Common myeloid progenitor, CD34-positive (primary cell): ENCODE results near the gene MTHFD2L.
A peak's percentile ranks its signal among the peaks of the same experiment; 100 is the strongest.

Experiments
- CTCF ChIA-PET: fragments of 350-600 bp; sonication (Branson Sonifier 250); formaldehyde crosslinking; loops from one replicate; lab custom pipeline; 2021; ENCODE audit warnings: antibody characterized with exemption; lab: Charles Lee
- POLR2A ChIA-PET: fragments of 350-600 bp; sonication (Branson Sonifier 250); formaldehyde crosslinking; loops from one replicate; lab custom pipeline; 2021; ENCODE audit warnings: antibody characterized with exemption; lab: Charles Lee
- DNase-seq, 3 donors: peaks; one replicate each; pipeline versions ENCODE4 v3.0.0 to v3.0.0-alpha.2; 2013
- H3K27ac ChIP-seq, 2 experiments: 1 replicate in 1 of 2; 2 replicates in 1 of 2; pipeline ENCODE4 v1.7.0; 2013; ENCODE audit warnings: inconsistent platforms in 2 of 2, low read length in 2 of 2, mild to moderate bottlenecking in 2 of 2, low read depth in 1 of 2, moderate library complexity in 1 of 2; ENCODE audit not compliant: severe bottlenecking in 2 of 2, insufficient read depth in 1 of 2, poor library complexity in 1 of 2
- H3K27me3 ChIP-seq, 5 experiments: replicated peaks in 2 of 5; 1 replicate in 3 of 5; 2 replicates in 2 of 5; pipeline versions ENCODE4 v1.6.1 to v1.7.0; 2013; ENCODE audit warnings: low read length in 4 of 5, mild to moderate bottlenecking in 2 of 5, moderate library complexity in 2 of 5, inconsistent platforms in 1 of 5; ENCODE audit not compliant: insufficient read depth in 5 of 5, control insufficient read depth in 4 of 5
- H3K36me3 ChIP-seq, 4 experiments: 1 replicate in 2 of 4; 2 replicates in 2 of 4; pipeline versions ENCODE4 v1.6.1 to v1.7.0; 2013; ENCODE audit warnings: low read length in 3 of 4, control low read depth in 1 of 4, mild to moderate bottlenecking in 1 of 4; ENCODE audit not compliant: control insufficient read depth in 4 of 4, insufficient read depth in 4 of 4
- H3K4me1 ChIP-seq, 4 experiments: 1 replicate in 3 of 4; 2 replicates in 1 of 4; pipeline versions ENCODE4 v1.6.1 to v1.7.1; 2013; ENCODE audit warnings: low read length in 3 of 4, mild to moderate bottlenecking in 3 of 4, control low read depth in 1 of 4, inconsistent platforms in 1 of 4, moderate library complexity in 1 of 4; ENCODE audit not compliant: control insufficient read depth in 4 of 4, insufficient read depth in 4 of 4; ENCODE audit errors: control extremely low read depth in 1 of 4
- H3K4me3 ChIP-seq, 7 experiments: 1 replicate in 4 of 7; 2 replicates in 3 of 7; pipeline versions ENCODE4 v1.5.1 to v1.7.0; 2013; ENCODE audit warnings: mild to moderate bottlenecking in 7 of 7, low read length in 6 of 7, moderate library complexity in 6 of 7, inconsistent platforms in 2 of 7, low read depth in 2 of 7, control low read depth in 1 of 7; ENCODE audit not compliant: insufficient read depth in 4 of 7, control insufficient read depth in 1 of 7; ENCODE audit errors: extremely low read depth in 1 of 7
- H3K9me3 ChIP-seq, 5 experiments: 1 replicate in 4 of 5; 2 replicates in 1 of 5; pipeline versions ENCODE4 v1.6.1 to v1.7.1; 2013; ENCODE audit warnings: low read length in 4 of 5, mild to moderate bottlenecking in 2 of 5, inconsistent platforms in 1 of 5, low read depth in 1 of 5, moderate library complexity in 1 of 5; ENCODE audit not compliant: control insufficient read depth in 4 of 5, insufficient read depth in 2 of 5; ENCODE audit errors: control extremely low read depth in 1 of 5
- WGBS: methylation state at CpG from one replicate; pipeline ENCODE4 v1.1.5; 2013; ENCODE audit not compliant: insufficient coverage; 5-methylcytosine and 5-hydroxymethylcytosine counted together

Gene MTHFD2L

GRCh38 chr4:74175379-74175778 lies 17.5 kb downstream of the MTHFD2L start:
- no peak for DNase-seq
- no CpG with 5 or more reads among the region's 1 CpG for WGBS
- ChIA-PET CTCF (interaction anchor here (1.2 kb wide), 2 partner anchors 15 to 16 kb away, joined by 3 to 5 read pairs; no protein-coding TSS in a partner anchor), POLR2A (no interaction called here)
- peaks cover 0 to 4% (median 0%) of the 10 kb centered on the region in 4 experiments for H3K36me3 ChIP-seq
- no peaks in the 10 kb centered on the region for H3K9me3 ChIP-seq
- H3K27ac ChIP-seq: no peak overlapping the region
- H3K4me1 ChIP-seq: no peaks in the 10 kb centered on the region
- no peaks in the 10 kb centered on the region for H3K27me3 ChIP-seq
- H3K4me3 ChIP-seq: no peak overlapping the region

GRCh38 chr4:74178798-74179197 lies 20.9 kb downstream of the MTHFD2L start:
- no peak for DNase-seq
- ChIA-PET POLR2A (no interaction called here), CTCF (interaction anchor here (1.0 to 1.2 kb wide), 2 partner anchors 10 to 130 kb away, joined by 3 to 4 read pairs; no protein-coding TSS in a partner anchor)
- H3K27me3 ChIP-seq: no peaks in the 10 kb centered on the region
- H3K36me3 ChIP-seq: peaks cover 0 to 4% (median 0%) of the 10 kb centered on the region in 4 experiments
- 90% methylated on average over 2 of the region's 3 CpGs for WGBS
- H3K4me3 ChIP-seq: no peak overlapping the region
- H3K27ac ChIP-seq: no peak overlapping the region
- H3K4me1 ChIP-seq: no peaks in the 10 kb centered on the region
- peaks cover 0 to 3% (median 0%) of the 10 kb centered on the region in 5 experiments for H3K9me3 ChIP-seq

GRCh38 chr4:74181219-74181618 lies 23.3 kb downstream of the MTHFD2L start:
- 83% methylated on average over 2 of the region's 3 CpGs for WGBS
- Histone ChIP-seq H3K4me1 (no peaks in the 10 kb centered on the region), H3K9me3 (peaks cover 0 to 3% (median 0%) of the 10 kb centered on the region in 5 experiments), H3K27ac (no peak overlapping the region), H3K27me3 (no peaks in the 10 kb centered on the region), H3K4me3 (no peak overlapping the region), H3K36me3 (peaks cover 0 to 3% (median 0%) of the 10 kb centered on the region in 4 experiments)
- ChIA-PET CTCF (no interaction called here), POLR2A (no interaction called here)
- no peak for DNase-seq

GRCh38 chr4:74188912-74189311 lies 31.0 kb downstream of the MTHFD2L start:
- H3K27ac ChIP-seq: no peak overlapping the region
- POLR2A ChIA-PET: no interaction called here
- no peaks in the 10 kb centered on the region for H3K4me1 ChIP-seq
- peaks cover 0 to 2% (median 0%) of the 10 kb centered on the region in 5 experiments for H3K9me3 ChIP-seq
- no peaks in the 10 kb centered on the region for H3K27me3 ChIP-seq
- WGBS: 86% methylated on average over 1 of the region's 2 CpGs
- H3K36me3 ChIP-seq: no peaks in the 10 kb centered on the region
- DNase-seq: no peak
- CTCF ChIA-PET: interaction anchor here (0.6 to 2.5 kb wide), 19 partner anchors 9 to 486 kb away, joined by 3 to 9 read pairs (median 4); no protein-coding TSS in a partner anchor
- H3K4me3 ChIP-seq: no peak overlapping the region

GRCh38 chr4:74189331-74190043 lies 31.6 kb downstream of the MTHFD2L start:
- CTCF ChIA-PET: interaction anchor here (0.6 to 2.5 kb wide), 22 partner anchors 9 to 528 kb away, joined by 3 to 9 read pairs (median 4); no protein-coding TSS in a partner anchor
- Histone ChIP-seq H3K4me3 (no peak overlapping the region), H3K4me1 (no peaks in the 10 kb centered on the region), H3K27ac (no peak overlapping the region), H3K36me3 (no peaks in the 10 kb centered on the region), H3K9me3 (peaks cover 0 to 2% (median 0%) of the 10 kb centered on the region in 5 experiments), H3K27me3 (no peaks in the 10 kb centered on the region)
- 100% methylated on average over 1 of the region's 2 CpGs for WGBS
- POLR2A ChIA-PET: no interaction called here
- DNase-seq: peak; percentile 78 to 88 (median 82)

GRCh38 chr4:74190332-74190731 lies 32.4 kb downstream of the MTHFD2L start:
- H3K27me3 ChIP-seq: no peaks in the 10 kb centered on the region
- ChIA-PET CTCF (interaction anchor here (0.7 to 2.0 kb wide), 6 partner anchors 15 to 528 kb away, joined by 3 to 6 read pairs (median 4); no protein-coding TSS in a partner anchor), POLR2A (no interaction called here)
- DNase-seq: no peak
- H3K9me3 ChIP-seq: peaks cover 0 to 2% (median 0%) of the 10 kb centered on the region in 5 experiments
- 100% methylated on average over 2 of the region's 4 CpGs for WGBS
- no peaks in the 10 kb centered on the region for H3K4me1 ChIP-seq
- H3K36me3 ChIP-seq: no peaks in the 10 kb centered on the region
- no peak overlapping the region for H3K4me3 ChIP-seq
- H3K27ac ChIP-seq: no peak overlapping the region

- H3K36me3 ChIP-seq: no peaks in the 10 kb centered on the region
- 50% methylated on average over 2 of the region's 4 CpGs for WGBS
- no peak for DNase-seq
- ChIA-PET POLR2A (interaction anchor here (0.7 kb wide), 1 partner anchor 479 kb away, joined by 3 read pairs; no protein-coding TSS in a partner anchor), CTCF (interaction anchor here (0.8 to 2.0 kb wide), 4 partner anchors 16 to 482 kb away, joined by 4 to 5 read pairs (median 4); no protein-coding TSS in a partner anchor)
- no peaks in the 10 kb centered on the region for H3K27me3 ChIP-seq
- peaks cover 0 to 2% (median 0%) of the 10 kb centered on the region in 5 experiments for H3K9me3 ChIP-seq
- H3K4me1 ChIP-seq: no peaks in the 10 kb centered on the region
- no peak overlapping the region for H3K27ac ChIP-seq
- no peak overlapping the region for H3K4me3 ChIP-seq
These were observed 33.0 kb downstream of the MTHFD2L start for GRCh38 chr4:74190919-74191397.
